ENCODE measurements around the gene ATRX. TPM values are rescaled to one million over a fixed set of nuclear protein-coding genes. Genes with fewer than 3 reads are reported as not detected.

The ATRX gene, protein sequence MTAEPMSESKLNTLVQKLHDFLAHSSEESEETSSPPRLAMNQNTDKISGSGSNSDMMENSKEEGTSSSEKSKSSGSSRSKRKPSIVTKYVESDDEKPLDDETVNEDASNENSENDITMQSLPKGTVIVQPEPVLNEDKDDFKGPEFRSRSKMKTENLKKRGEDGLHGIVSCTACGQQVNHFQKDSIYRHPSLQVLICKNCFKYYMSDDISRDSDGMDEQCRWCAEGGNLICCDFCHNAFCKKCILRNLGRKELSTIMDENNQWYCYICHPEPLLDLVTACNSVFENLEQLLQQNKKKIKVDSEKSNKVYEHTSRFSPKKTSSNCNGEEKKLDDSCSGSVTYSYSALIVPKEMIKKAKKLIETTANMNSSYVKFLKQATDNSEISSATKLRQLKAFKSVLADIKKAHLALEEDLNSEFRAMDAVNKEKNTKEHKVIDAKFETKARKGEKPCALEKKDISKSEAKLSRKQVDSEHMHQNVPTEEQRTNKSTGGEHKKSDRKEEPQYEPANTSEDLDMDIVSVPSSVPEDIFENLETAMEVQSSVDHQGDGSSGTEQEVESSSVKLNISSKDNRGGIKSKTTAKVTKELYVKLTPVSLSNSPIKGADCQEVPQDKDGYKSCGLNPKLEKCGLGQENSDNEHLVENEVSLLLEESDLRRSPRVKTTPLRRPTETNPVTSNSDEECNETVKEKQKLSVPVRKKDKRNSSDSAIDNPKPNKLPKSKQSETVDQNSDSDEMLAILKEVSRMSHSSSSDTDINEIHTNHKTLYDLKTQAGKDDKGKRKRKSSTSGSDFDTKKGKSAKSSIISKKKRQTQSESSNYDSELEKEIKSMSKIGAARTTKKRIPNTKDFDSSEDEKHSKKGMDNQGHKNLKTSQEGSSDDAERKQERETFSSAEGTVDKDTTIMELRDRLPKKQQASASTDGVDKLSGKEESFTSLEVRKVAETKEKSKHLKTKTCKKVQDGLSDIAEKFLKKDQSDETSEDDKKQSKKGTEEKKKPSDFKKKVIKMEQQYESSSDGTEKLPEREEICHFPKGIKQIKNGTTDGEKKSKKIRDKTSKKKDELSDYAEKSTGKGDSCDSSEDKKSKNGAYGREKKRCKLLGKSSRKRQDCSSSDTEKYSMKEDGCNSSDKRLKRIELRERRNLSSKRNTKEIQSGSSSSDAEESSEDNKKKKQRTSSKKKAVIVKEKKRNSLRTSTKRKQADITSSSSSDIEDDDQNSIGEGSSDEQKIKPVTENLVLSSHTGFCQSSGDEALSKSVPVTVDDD (N-terminal part only)
- total RNA-seq (2021; fragmentation: NEBNext Ultra II Directional; extraction: Animal tissue kit (Norgen Biotek cat#: 25700)) (83.1 and 97.8 TPM in 2 replicates), polyA plus RNA-seq (2011; rRNA removed) (19.9 and 28.4 TPM in 2 replicates), polyA minus RNA-seq (2011; rRNA and poly(A)+ RNA removed) (56.9 and 83.9 TPM in 2 replicates)
- 32.6 TPM for polyA plus RNA-seq (2011; cell fraction: cytosol; rRNA removed)
- polyA plus RNA-seq (2011; cell fraction: nucleus; rRNA removed): 75.3 TPM
- 39.8 to 93.5 TPM (median 55.3 TPM) in 4 replicates for polyA plus RNA-seq (2012, experiment 1 of 2)
- 2.2 TPM for polyA plus RNA-seq (2012, experiment 2 of 2)
- polyA plus RNA-seq (2013, experiment 1 of 2): 56.1 TPM
- 51.6 TPM for polyA plus RNA-seq (2013, experiment 2 of 2)
- 30.5 TPM for polyA minus RNA-seq (2011; cell fraction: cytosol; rRNA and poly(A)+ RNA removed)
- polyA minus RNA-seq (2011; cell fraction: nucleus; rRNA and poly(A)+ RNA removed): 253 TPM
- long read RNA-seq, experiment 1, partial matches to known transcripts: 8 of 32 reads
- long read RNA-seq, experiment 1, other reads (novel, unspliced or antisense): 22 of 32 reads
- long read RNA-seq, experiment 2, partial matches to known transcripts: 15 of 30 reads
- long read RNA-seq, experiment 2, other reads (novel, unspliced or antisense): 13 of 30 reads

DNA sequence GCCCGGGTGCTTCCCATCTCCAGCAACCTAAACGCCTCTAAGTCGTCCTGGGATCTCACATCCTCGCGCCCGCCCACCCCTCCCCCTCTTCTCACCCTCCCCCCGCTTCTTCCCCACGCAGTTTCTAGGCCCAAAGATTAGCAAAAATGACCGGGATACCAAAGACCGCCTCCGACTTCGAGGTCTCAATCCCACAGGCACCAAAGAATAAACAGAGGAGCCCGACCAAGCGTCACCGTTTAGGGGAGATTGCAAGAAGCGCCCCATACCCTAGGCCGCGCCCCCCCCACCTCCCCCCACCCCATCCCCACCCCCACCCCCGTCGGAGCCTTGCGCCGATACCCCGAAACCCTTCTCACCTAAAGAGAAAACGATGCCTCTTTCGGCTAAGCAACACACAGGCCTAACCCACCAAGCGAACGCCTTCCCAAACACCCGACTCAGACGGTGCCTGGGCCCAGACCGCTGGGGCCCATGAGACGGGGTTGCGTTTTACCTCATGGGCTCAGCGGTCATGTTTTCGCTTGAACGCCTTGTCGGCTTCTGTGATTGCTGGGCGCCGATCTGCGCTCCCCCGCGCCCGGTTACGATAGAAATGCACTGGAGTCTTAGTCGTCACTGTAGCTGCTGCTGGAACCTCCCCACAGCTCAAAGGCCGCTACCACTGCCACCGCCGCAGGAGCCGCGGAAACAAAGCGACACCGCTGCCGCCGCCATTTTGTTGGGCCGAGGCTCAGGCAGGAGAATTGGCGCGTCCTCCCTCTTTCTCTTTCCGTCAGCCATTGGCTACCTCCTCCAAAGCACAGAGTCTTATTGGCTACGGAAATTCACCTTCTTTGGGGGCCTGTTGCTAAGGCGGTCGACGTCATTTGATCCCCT is at the start of gene ATRX:
Gene ATRX, minus strand, starts transcription at position 731 of the 879 bp plus-strand sequence. Its CDS starts 215 bp downstream, at position 516.
- Histone ChIP-seq H3K27ac (ENCODE audit: low read depth, low read length) (peak within 1 kb of the TSS; percentile 99), H3K14ac (ENCODE audit: insufficient read length) (no peak within 1 kb of the TSS), H3K36me3 (ENCODE audit: control insufficient read depth in 2 of 4, insufficient read depth in 4 of 4, low read length in 3 of 4) (no peaks in the 10 kb centered on the region), H3K23me2 (ENCODE audit: low read depth, low read length) (no peaks in the 10 kb centered on the region), H3K56ac (replicated peaks; ENCODE audit: insufficient read length, low read depth, low read length) (peak within 1 kb of the TSS; percentile 73), H3K4me3 (ENCODE audit: extremely low read depth in 1 of 4, insufficient read depth in 2 of 4, low read depth in 3 of 4, low read length in 4 of 4) (peak within 1 kb of the TSS; percentile 89 to 99 (median 97)), H4K5ac (ENCODE audit: insufficient read length, low read depth, low read length) (peak within 1 kb of the TSS; percentile 99), H4K8ac (ENCODE audit: extremely low read depth, insufficient read depth, low read length) (peak within 1 kb of the TSS; percentile 99; the same call in 1 of the 2 replicates), H3K4me2 (ENCODE audit: insufficient read depth in 1 of 2, low read depth in 2 of 2, low read length in 2 of 2) (peak within 1 kb of the TSS; percentile 56 to 79), H3K9me3 (ENCODE audit: insufficient read depth in 2 of 2, low read depth in 1 of 2, low read length in 1 of 2) (no peaks in the 10 kb centered on the region), H2BK5ac (ENCODE audit: low read depth, low read length) (peak within 1 kb of the TSS; percentile 95), H4K91ac (replicated peaks; ENCODE audit: insufficient read length, low read length) (peak within 1 kb of the TSS; percentile 93), H2AFZ (ENCODE audit: low read length) (no peak within 1 kb of the TSS), H3K79me2 (ENCODE audit: control insufficient read depth in 1 of 2, insufficient read depth in 2 of 2, low read length in 2 of 2) (peaks cover 24 to 54% of the 10 kb centered on the region in 2 experiments), H2BK12ac (ENCODE audit: low read depth, low read length) (peak within 1 kb of the TSS; percentile 60; the same call in 1 of the 2 replicates), H3K79me1 (ENCODE audit: low read depth, low read length) (no peaks in the 10 kb centered on the region; the same call in 1 of the 2 replicates), H4K20me1 (replicated peaks in 1 of 2; ENCODE audit: control insufficient read depth in 1 of 2, insufficient read depth in 2 of 2, low read length in 2 of 2) (peaks cover 0 to 11% of the 10 kb centered on the region in 2 experiments), H3K18ac (ENCODE audit: extremely low read depth, low read length) (peak within 1 kb of the TSS; percentile 95), H3K4me1 (replicated peaks in 1 of 4; ENCODE audit: control insufficient read depth in 3 of 4, insufficient read depth in 4 of 4, low read length in 3 of 4) (no peaks in the 10 kb centered on the region; a peak in 1 of 7 replicates), H2AK5ac (ENCODE audit: low read depth, low read length) (0 out of 2 replicates have a peak within 1 kb of the TSS, but pooled peaks have one; percentile 82), H3K9ac (replicated peaks in 1 of 4; ENCODE audit: extremely low read depth in 1 of 4, low read depth in 3 of 4, low read length in 3 of 4) (peak within 1 kb of the TSS; percentile 92 to 100 (median 100)), H3K23ac (ENCODE audit: insufficient read length) (no peak within 1 kb of the TSS), H2BK120ac (replicated peaks; ENCODE audit: low read depth, low read length) (peak within 1 kb of the TSS; percentile 64), H2BK20ac (ENCODE audit: low read length) (no peak within 1 kb of the TSS), H3K27me3 (replicated peaks in 1 of 4; ENCODE audit: control insufficient read depth in 3 of 4, extremely low read depth in 1 of 4, insufficient read depth in 3 of 4, low read length in 3 of 4) (no peaks in the 10 kb centered on the region), H3K4ac (replicated peaks; ENCODE audit: insufficient read length, low read depth, low read length) (no peak within 1 kb of the TSS), H2BK15ac (ENCODE audit: low read length) (no peak within 1 kb of the TSS)
- DNase-seq (ENCODE audit: low read depth in 1 of 2, low spot score in 2 of 2) (peak; percentile 23 to 61), FAIRE-seq (peak; percentile 85)
- WGBS, 2 experiments (ENCODE audit: extremely low coverage in 1 of 2, insufficient coverage in 1 of 2, insufficient read length in 1 of 2, insufficient replicate concordance in 2 of 2, low coverage in 1 of 2, low lambda C conversion rate in 2 of 2, missing lambda C conversion rate in 1 of 2): 3% methylated on average over 24 of the region's 61 CpGs; no CpG with 5 or more reads in 1 of the 2 experiments
- POLR2A ChIA-PET (ENCODE audit: partially characterized antibody): no interaction called here
- CTCF ChIA-PET (ENCODE audit: partially characterized antibody): no interaction called here
- TF ChIP-seq TBP (IDR thresholded peaks at IDR 0.05; ENCODE audit: low read depth, low read length): peak; percentile 89

Measured in H1 (cell line).